HepG2 (cell line): ENCODE results near the gene C2orf42. TPM values are rescaled to one million over a fixed set of nuclear protein-coding genes. Genes with fewer than 3 reads are reported as not detected.
"Not testable (repeated sequence)": the region's sequence is repeated elsewhere in the genome, so short reads cannot be mapped to it uniquely, and the experiment has no call there.

Experiments used
- ATAC-seq: fragments of 200-7000 bp; cut with Tn5 transposase; 3 replicates; pipeline ENCODE4 v1.9.1; 2020; ENCODE audit warnings: mild to moderate bottlenecking, moderate library complexity
- BruUV-seq: library from RNA; stranded (reverse); fragments of 400-500 nt; replicated peaks from 2 replicates; lab custom pipeline; 2021; lab: Mats Ljungman, UMichigan
- CTCF ChIA-PET: fragments of 300-600 bp; formaldehyde crosslinking; extraction: SDS; loops from one replicate; lab custom pipeline; 2021; ENCODE audit warnings: low total read pairs, inconsistent platforms, low intra/inter-chr PET ratio; lab: Yijun Ruan, JAX
- POLR2A ChIA-PET: fragments of 350-600 bp; sonication (Branson Sonifier 250); formaldehyde crosslinking; loops from one replicate; lab custom pipeline; 2020; ENCODE audit warnings: antibody characterized with exemption, inconsistent platforms; lab: Yijun Ruan, JAX
- DNase-seq: peaks from one replicate; pipeline ENCODE4 v3.0.0-alpha.2; 2015; ENCODE audit warnings: low spot score
- FAIRE-seq: peaks from 3 replicates; lab custom pipeline; 2011; peaks lifted over from hg19 to GRCh38; lab: Jason Lieb, UNC
- H2AFZ ChIP-seq: one replicate; pipeline ENCODE4 v1.6.1; 2011; ENCODE audit warnings: low read length, inconsistent platforms
- H3K27ac ChIP-seq: fragments of 300-600 bp; 3 replicates; pipeline ENCODE4 v1.8.0; 2011; ENCODE audit warnings: mixed run types, mild to moderate bottlenecking, mixed read lengths, low read length, inconsistent platforms; ENCODE audit not compliant: insufficient read depth; ENCODE audit errors: extremely low read length
- H3K27me3 ChIP-seq, 2 experiments: fragments of 200-600 bp in 1 of 2; 2 replicates in 1 of 2; 3 replicates in 1 of 2; pipeline versions ENCODE4 v1.6.0 to v1.8.0; 2011; ENCODE audit warnings: low read length in 2 of 2, mild to moderate bottlenecking in 2 of 2, moderate library complexity in 2 of 2, inconsistent platforms in 1 of 2; ENCODE audit not compliant: insufficient read depth in 2 of 2, control insufficient read depth in 1 of 2
- H3K36me3 ChIP-seq, 2 experiments: fragments of 200-600 bp in 1 of 2; replicated peaks in 1 of 2; 2 replicates in 1 of 2; 3 replicates in 1 of 2; pipeline versions ENCODE4 v1.5.1 to v1.8.0; 2011; ENCODE audit warnings: low read length in 2 of 2, inconsistent platforms in 1 of 2; ENCODE audit not compliant: insufficient read depth in 2 of 2, control insufficient read depth in 1 of 2
- H3K4me1 ChIP-seq: 2 replicates; pipeline ENCODE4 v1.5.1; 2012; ENCODE audit warnings: low read length, inconsistent platforms; ENCODE audit not compliant: insufficient read depth
- H3K4me2 ChIP-seq: 2 replicates; pipeline ENCODE4 v1.6.0; 2011; ENCODE audit warnings: low read depth, low read length, inconsistent platforms
- H3K4me3 ChIP-seq, 3 experiments: fragments of 200-600 bp in 1 of 3; sonication (generic), shearing (Covaris generic) in 1 of 3; replicated peaks in 1 of 3; 2 replicates each; pipeline ENCODE4 v1.5.1; 2011 to 2016; ENCODE audit warnings: low read length in 3 of 3, inconsistent platforms in 2 of 3, low read depth in 2 of 3, mild to moderate bottlenecking in 2 of 3, control low read depth in 1 of 3, mixed read lengths in 1 of 3; ENCODE audit not compliant: insufficient read depth in 1 of 3
- H3K79me2 ChIP-seq: one replicate; pipeline ENCODE4 v1.6.1; 2011; ENCODE audit warnings: low read length, inconsistent platforms; ENCODE audit not compliant: insufficient read depth
- H3K9ac ChIP-seq: 2 replicates; pipeline ENCODE4 v1.6.0; 2011; ENCODE audit warnings: mild to moderate bottlenecking, low read depth, low read length, inconsistent platforms; ENCODE audit not compliant: insufficient read depth
- H3K9me3 ChIP-seq: 2 replicates; pipeline ENCODE4 v1.5.1; 2012; ENCODE audit warnings: mild to moderate bottlenecking, low read length
- H4K20me1 ChIP-seq: 2 replicates; pipeline ENCODE4 v1.6.0; 2011; ENCODE audit warnings: inconsistent platforms, mild to moderate bottlenecking, low read length, moderate library complexity; ENCODE audit not compliant: insufficient read depth
- RARA ChIP-seq: IDR thresholded peaks from 2 replicates; pipeline ENCODE4 v1.6.1; 2016; ENCODE audit warnings: missing genetic modification reagents, missing compliant biosample characterization
- ZMYM2 ChIP-seq: sonication (generic); formaldehyde crosslinking; IDR thresholded peaks from 2 replicates; pipeline ENCODE4 v1.8.0; 2022; ENCODE audit warnings: mild to moderate bottlenecking, missing genetic modification reagents
- ZNF770 ChIP-seq: sonication (generic); formaldehyde crosslinking; IDR thresholded peaks from 2 replicates; pipeline ENCODE4 v1.5.0; 2020; ENCODE audit warnings: mild to moderate bottlenecking, missing genetic modification reagents
- ZNF883 ChIP-seq: sonication (generic); formaldehyde crosslinking; IDR thresholded peaks from 2 replicates; pipeline ENCODE4 v1.5.1; 2020; ENCODE audit warnings: mild to moderate bottlenecking, missing genetic modification reagents; ENCODE audit errors: not compliant biosample characterization
- WGBS: methylation state at CpG from one replicate; pipeline ENCODE4 v1.1.6; 2017; ENCODE audit warnings: low lambda C conversion rate; 5-methylcytosine and 5-hydroxymethylcytosine counted together
- in situ Hi-C: cut with HindIII; loops from 2 replicates; pipeline ENCODE4 v1.10.0; 2017; ENCODE audit warnings: low pct_unique_long_range_greater_than_20kb; ENCODE audit not compliant: extremely low pct_ligation_motif_present
- intact Hi-C: fragments of 100-400 bp; cut with micrococcal nuclease; formaldehyde crosslinking; loops from one replicate; pipeline ENCODE4 v1.10.0; 2022; ENCODE audit not compliant: unreplicated experiment
- polyA plus RNA-seq, 8 experiments: library from polyadenylated mRNA; depleted of rRNA in 3 of 8; stranded (reverse) in 7 of 8; unstranded in 1 of 8; fragments of >200 nt; fragmentation: Illumina TruSeq in 4 of 8; extraction: Trizol in 4 of 8; gene quantifications; 2 replicates each; pipeline versions ENCODE4 v1.2.1 to v1.2.3, GENCODE V29; 2011 to 2016; ENCODE audit warnings: low read depth in 4 of 8, missing spikeins in 1 of 8, mixed read lengths in 1 of 8; ENCODE audit not compliant: insufficient read depth in 1 of 8
- total RNA-seq, 5 experiments: library from RNA; depleted of rRNA; stranded (reverse); fragments of >200 nt; fragmentation: Illumina TruSeq; extraction: Trizol; gene quantifications; 2 replicates each; pipeline ENCODE4 v1.2.3, GENCODE V29; 2016; ENCODE audit warnings: low read depth in 1 of 5

C2orf42 gene
- total and polyA plus RNA-seq, 2 of the 13 experiments (the other 11 are each of a cell fraction or from before 2014, with no cell fraction given): 9.3 to 9.9 TPM

- H3K9me3 ChIP-seq, H2AFZ ChIP-seq, H3K27ac ChIP-seq, H3K79me2 ChIP-seq, H3K4me2 ChIP-seq, in situ Hi-C loops, H3K27me3 ChIP-seq, BruUV-seq, H4K20me1 ChIP-seq, DNase-seq, CTCF ChIA-PET, FAIRE-seq, intact Hi-C loops, H3K9ac ChIP-seq, H3K36me3 ChIP-seq, H3K4me3 ChIP-seq, ATAC-seq: not testable (repeated sequence)
- peaks cover 71% of the 10 kb centered on the region for H3K4me1 ChIP-seq
- WGBS: 92% methylated on average over 8 of the region's 8 CpGs
- peak; percentile 52; the same call in 1 of the 2 replicates for TF ChIP-seq RARA (CRISPR knock-in tag)
- TF ChIP-seq ZNF770: peak; percentile 70; the same call in 1 of the 2 replicates
- TF ChIP-seq ZNF883 (CRISPR knock-in tag): peak; percentile 26
- TF ChIP-seq ZMYM2 (CRISPR knock-in tag): 0 out of 2 replicates have a peak, but pooled peaks have one; percentile 31
- POLR2A ChIA-PET: interaction anchor here (0.7 to 9.4 kb wide), 2 partner anchors 17 to 36 kb away, joined by 5 to 423 read pairs; partner anchors contain the start of gene PCBP1
Observed at GRCh38 chr2:70106138-70106537, 84.7 kb downstream of the C2orf42 start.
